Bronchial epithelial cell (primary cell): ENCODE data around the gene CIAO2B. TPM values are rescaled to one million over a fixed set of nuclear protein-coding genes. Genes with fewer than 3 reads are reported as not detected.
A peak's percentile ranks its signal among the peaks of the same experiment; 100 is the strongest.

Experiments used
- DNase-seq: peaks from one replicate; pipeline ENCODE4 v3.0.0-alpha.2; 2010; ENCODE audit warnings: low read depth
- FAIRE-seq: peaks from 2 replicates; lab custom pipeline; 2011; peaks lifted over from hg19 to GRCh38; lab: Jason Lieb, UNC
- H3K27me3 ChIP-seq: 2 replicates; pipeline ENCODE4 v1.5.1; 2011; ENCODE audit warnings: low read length; ENCODE audit not compliant: control insufficient read depth, insufficient read depth
- H3K36me3 ChIP-seq: 2 replicates; pipeline ENCODE4 v1.5.1; 2011; ENCODE audit warnings: low read length; ENCODE audit not compliant: control insufficient read depth, insufficient read depth
- H3K4me3 ChIP-seq: 2 replicates; pipeline ENCODE4 v1.5.1; 2011; ENCODE audit warnings: mild to moderate bottlenecking, low read depth, low read length, control low read depth
- total RNA-seq: library from RNA; depleted of rRNA; stranded (reverse); fragments of >200 nt; gene quantifications from 2 replicates; pipeline ENCODE4 v1.2.1, GENCODE V29; 2014
- TF ChIP-seq, protein P1 (sequence below): IDR thresholded peaks from 2 replicates; pipeline ENCODE4 v1.5.1; 2011; ENCODE audit warnings: mild to moderate bottlenecking, moderate library complexity, low read length, control low read depth, inconsistent platforms; ENCODE audit not compliant: insufficient read depth, severe bottlenecking

CIAO2B gene
- total RNA-seq, 1 donor from 2014 or later: 227 TPM

DNA sequence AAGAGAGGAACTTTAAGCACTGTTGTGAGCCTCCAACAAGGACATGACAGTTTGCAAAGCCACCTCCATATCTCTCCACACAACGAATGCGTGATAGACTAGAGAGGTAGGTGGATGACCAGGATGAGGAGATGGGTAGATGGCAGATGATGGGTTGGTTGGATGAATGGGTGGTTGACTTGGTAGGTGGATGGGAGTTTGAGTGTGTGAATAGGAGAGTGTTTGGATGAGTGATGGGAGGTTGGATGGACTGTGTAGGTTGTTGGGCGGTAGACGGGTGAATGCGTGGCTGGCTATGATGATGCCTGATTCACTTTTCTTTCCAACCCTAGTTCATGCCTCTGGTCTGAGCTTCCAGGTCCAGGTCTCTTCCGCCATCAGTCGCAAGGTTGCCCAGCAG, 19.7 kb downstream of the CIAO2B start:
- no peaks in the 10 kb centered on the region for H3K36me3 ChIP-seq
- FAIRE-seq: peak; percentile 32
- H3K27me3 ChIP-seq: no peaks in the 10 kb centered on the region
- no peak for DNase-seq
- H3K4me3 ChIP-seq: no peak overlapping the region
- TF ChIP-seq, protein P1, sequence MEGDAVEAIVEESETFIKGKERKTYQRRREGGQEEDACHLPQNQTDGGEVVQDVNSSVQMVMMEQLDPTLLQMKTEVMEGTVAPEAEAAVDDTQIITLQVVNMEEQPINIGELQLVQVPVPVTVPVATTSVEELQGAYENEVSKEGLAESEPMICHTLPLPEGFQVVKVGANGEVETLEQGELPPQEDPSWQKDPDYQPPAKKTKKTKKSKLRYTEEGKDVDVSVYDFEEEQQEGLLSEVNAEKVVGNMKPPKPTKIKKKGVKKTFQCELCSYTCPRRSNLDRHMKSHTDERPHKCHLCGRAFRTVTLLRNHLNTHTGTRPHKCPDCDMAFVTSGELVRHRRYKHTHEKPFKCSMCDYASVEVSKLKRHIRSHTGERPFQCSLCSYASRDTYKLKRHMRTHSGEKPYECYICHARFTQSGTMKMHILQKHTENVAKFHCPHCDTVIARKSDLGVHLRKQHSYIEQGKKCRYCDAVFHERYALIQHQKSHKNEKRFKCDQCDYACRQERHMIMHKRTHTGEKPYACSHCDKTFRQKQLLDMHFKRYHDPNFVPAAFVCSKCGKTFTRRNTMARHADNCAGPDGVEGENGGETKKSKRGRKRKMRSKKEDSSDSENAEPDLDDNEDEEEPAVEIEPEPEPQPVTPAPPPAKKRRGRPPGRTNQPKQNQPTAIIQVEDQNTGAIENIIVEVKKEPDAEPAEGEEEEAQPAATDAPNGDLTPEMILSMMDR: no peak

DNA sequence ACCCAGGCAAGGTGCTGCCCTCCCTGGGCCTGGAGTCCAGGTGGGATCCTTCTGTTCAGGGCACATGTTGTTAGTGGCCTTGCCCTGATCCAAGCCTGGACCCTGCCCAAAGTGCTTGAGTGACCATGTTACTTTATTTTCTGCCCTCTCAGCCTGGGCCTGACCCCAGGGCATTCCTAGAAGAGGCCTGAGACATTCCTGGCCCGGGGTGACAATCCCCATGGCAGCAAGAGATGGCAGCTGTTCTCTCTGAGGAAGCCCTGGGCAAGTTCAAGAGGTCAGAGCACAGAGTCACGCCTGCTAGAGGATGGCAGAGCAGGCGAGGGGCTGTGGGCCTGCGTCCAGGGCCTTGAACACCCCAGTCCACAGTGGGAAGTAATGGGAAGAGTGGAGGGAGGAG, 20.5 kb downstream of the CIAO2B start:
- Histone ChIP-seq H3K4me3 (no peak overlapping the region), H3K36me3 (no peaks in the 10 kb centered on the region), H3K27me3 (no peaks in the 10 kb centered on the region)
- FAIRE-seq (no peak), DNase-seq (no peak)
- TF ChIP-seq, protein P1: no peak

DNA sequence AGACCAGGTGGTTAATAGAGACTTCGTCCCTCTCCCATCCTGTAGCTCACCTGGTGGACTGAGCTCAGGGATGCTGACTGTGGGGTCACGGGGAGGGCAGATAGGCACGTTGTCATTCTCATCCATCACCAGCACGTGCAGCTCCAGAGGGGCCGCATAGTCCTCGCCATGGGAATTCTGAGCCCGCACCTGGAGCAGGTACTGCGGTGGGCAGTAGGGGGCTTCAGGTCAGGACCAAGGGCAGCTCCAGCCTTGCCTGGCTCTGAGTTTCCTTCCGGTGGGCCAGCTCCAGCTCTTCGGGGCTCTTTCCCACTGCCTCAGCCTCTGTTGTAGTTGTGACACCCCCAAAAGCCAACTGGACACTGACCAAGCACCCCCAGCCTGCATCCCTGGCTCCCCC, 21.1 kb downstream of the CIAO2B start:
- no peak for DNase-seq
- no peak for FAIRE-seq
- TF ChIP-seq, protein P1: no peak
- no peaks in the 10 kb centered on the region for H3K27me3 ChIP-seq
- H3K4me3 ChIP-seq: no peak overlapping the region
- H3K36me3 ChIP-seq: no peaks in the 10 kb centered on the region

DNA sequence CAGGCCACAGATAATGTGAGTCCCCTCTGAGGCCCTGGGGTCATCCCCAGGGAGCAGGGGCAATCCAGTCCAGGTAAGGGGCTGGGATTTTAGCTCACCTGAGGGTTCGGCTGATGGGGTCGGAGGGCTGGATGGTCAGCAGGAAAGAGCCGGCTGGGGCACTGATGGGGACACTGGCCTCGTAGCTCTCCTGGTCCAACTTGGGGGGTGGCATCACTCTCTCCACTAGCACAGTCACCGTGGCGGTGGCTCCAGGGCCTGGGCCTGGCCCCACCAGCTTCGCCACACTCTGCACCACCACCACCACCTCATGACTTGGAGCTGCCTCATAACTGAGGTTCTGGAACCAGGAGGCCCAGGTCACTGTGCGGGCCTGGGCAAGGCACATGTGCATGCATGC, 22.4 kb downstream of the CIAO2B start:
- TF ChIP-seq, protein P1: no peak
- no peak for FAIRE-seq
- no peak overlapping the region for H3K4me3 ChIP-seq

DNA sequence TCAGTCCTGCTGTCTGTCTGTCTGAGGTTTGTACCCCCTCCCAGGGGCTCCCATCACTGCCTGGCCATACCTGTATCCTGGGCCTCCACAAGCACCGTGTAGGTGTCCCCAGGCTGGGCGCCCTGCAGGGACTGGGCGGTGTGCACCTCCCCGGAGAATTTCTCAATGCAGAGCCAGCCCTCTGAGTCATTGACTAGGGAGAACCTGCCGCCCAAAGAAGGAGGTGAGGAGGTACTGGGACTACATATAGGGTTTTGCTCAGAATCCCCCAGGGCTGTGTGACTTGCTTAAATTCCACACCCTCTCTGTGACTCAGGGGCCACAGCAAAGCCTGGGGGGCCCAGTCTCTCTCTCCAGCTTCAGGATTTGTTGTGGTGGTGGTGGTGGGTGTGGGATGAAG, 23.1 kb downstream of the CIAO2B start:
- DNase-seq: peak; percentile 82
- TF ChIP-seq, protein P1: no peak
- peak; percentile 43 for FAIRE-seq
- Histone ChIP-seq H3K27me3 (no peaks in the 10 kb centered on the region), H3K4me3 (no peak overlapping the region), H3K36me3 (no peaks in the 10 kb centered on the region)

More for the DNA sequence above, 22.4 kb downstream of the CIAO2B start:
- DNase-seq: no peak
- H3K27me3 ChIP-seq: no peaks in the 10 kb centered on the region
- no peaks in the 10 kb centered on the region for H3K36me3 ChIP-seq
